GM12872 (cell line): Measurements from ENCODE around the gene CCL13.

Source experiments
- CTCF ChIP-seq: IDR thresholded peaks from 3 replicates; pipeline ENCODE4 v1.5.1; 2011; ENCODE audit warnings: low read depth, mild to moderate bottlenecking, low read length, moderate library complexity; ENCODE audit not compliant: insufficient read depth

CCL13 gene

GRCh38 chr17:34363183-34363661 is 6.9 kb downstream of the CCL13 start, which contains the start of gene CCL1:
Gene CCL1 (minus strand): TSS chr17:34363233. CDS start chr17:34363161, 72 bp downstream.
- no peak for TF ChIP-seq CTCF

GRCh38 chr17:34364751-34365150 is 8.5 kb downstream of the CCL13 start:
- no peak for TF ChIP-seq CTCF

- no peak for TF ChIP-seq CTCF
Observed at GRCh38 chr17:34365340-34365739, 9.1 kb downstream of the CCL13 start.

- no peak for TF ChIP-seq CTCF
Observed at GRCh38 chr17:34366010-34366409, 9.7 kb downstream of the CCL13 start.

- TF ChIP-seq CTCF, result no peak
Observed at GRCh38 chr17:34366529-34367107, 10.3 kb downstream of the CCL13 start.

GRCh38 chr17:34367486-34368195 is 11.4 kb downstream of the CCL13 start:
- no peak for TF ChIP-seq CTCF

- TF ChIP-seq CTCF, result no peak
Observed at GRCh38 chr17:34368196-34368945, 12.1 kb downstream of the CCL13 start.
